Calu3 (cell line): Measurements from ENCODE around the gene TRPM4. TPM values are rescaled to one million over a fixed set of nuclear protein-coding genes. Genes with fewer than 3 reads are reported as not detected.

Experiments used
- BruUV-seq: library from RNA; stranded (reverse); fragments of 400-500 nt; replicated peaks from 2 replicates; lab custom pipeline; 2021; lab: Mats Ljungman, UMichigan
- CTCF ChIA-PET: fragments of 300-600 bp; sonication (Branson Sonifier 250); formaldehyde crosslinking; loops from one replicate; lab custom pipeline; 2022; ENCODE audit warnings: antibody characterized with exemption; lab: Charles Lee
- DNase-seq: peaks from one replicate; pipeline ENCODE4 v3.0.0; 2022
- H3K27ac Mint-ChIP-seq: one replicate; pipeline ENCODE4 v1.8.0; 2022; ENCODE audit warnings: mixed read lengths; ENCODE audit not compliant: unreplicated experiment
- H3K27me3 Mint-ChIP-seq: one replicate; pipeline ENCODE4 v1.8.0; 2022; ENCODE audit warnings: mixed read lengths; ENCODE audit not compliant: unreplicated experiment
- H3K36me3 Mint-ChIP-seq: one replicate; pipeline ENCODE4 v1.8.0; 2022; ENCODE audit warnings: mild to moderate bottlenecking, moderate library complexity, mixed read lengths; ENCODE audit not compliant: insufficient read depth, unreplicated experiment
- H3K4me1 Mint-ChIP-seq: one replicate; pipeline ENCODE4 v1.8.0; 2022; ENCODE audit warnings: mild to moderate bottlenecking, low read depth, mixed read lengths; ENCODE audit not compliant: unreplicated experiment
- H3K4me3 Mint-ChIP-seq: one replicate; pipeline ENCODE4 v1.8.0; 2022; ENCODE audit warnings: mild to moderate bottlenecking, low read depth, moderate library complexity, mixed read lengths; ENCODE audit not compliant: unreplicated experiment
- H3K9me3 Mint-ChIP-seq: one replicate; pipeline ENCODE4 v1.8.0; 2022; ENCODE audit warnings: low read depth, mixed read lengths; ENCODE audit not compliant: unreplicated experiment
- CTCF ChIP-seq: fragments of 200-600 bp; IDR thresholded peaks from one replicate; pipeline ENCODE4 v1.8.0; 2022; ENCODE audit warnings: antibody characterized with exemption; ENCODE audit not compliant: unreplicated experiment
- intact Hi-C: fragments of 100-400 bp; cut with micrococcal nuclease; formaldehyde crosslinking; loops from one replicate; pipeline ENCODE4 v1.10.0; 2022; ENCODE audit not compliant: unreplicated experiment
- total RNA-seq: library from RNA; stranded (reverse); gene quantifications from 2 replicates; pipeline ENCODE4 v1.2.3, GENCODE V29; 2022

TRPM4 gene
- total RNA-seq, 1 experiment from 2014 or later = 70.0 TPM

- TF ChIP-seq CTCF = no peak
- H3K27me3 Mint-ChIP-seq = no peaks in the 10 kb centered on the region
- H3K27ac Mint-ChIP-seq = no peak overlapping the region
- BruUV-seq = no TSS peak
- peak; percentile 60 for DNase-seq
- intact Hi-C loops = no loop called here
- CTCF ChIA-PET = interaction anchor here (0.6 kb wide), 1 partner anchor 72 kb away, joined by 12 read pairs; no protein-coding TSS in a partner anchor
- peaks cover 2% of the 10 kb centered on the region for H3K4me1 Mint-ChIP-seq
- peak overlapping the region; percentile 58 for H3K4me3 Mint-ChIP-seq
- no peaks in the 10 kb centered on the region for H3K36me3 Mint-ChIP-seq
- H3K9me3 Mint-ChIP-seq = no peaks in the 10 kb centered on the region
Measured at GRCh38 chr19:49133621-49134454, 23.8 kb upstream of the TRPM4 start.

- TF ChIP-seq CTCF = no peak
- H3K27me3 Mint-ChIP-seq = no peaks in the 10 kb centered on the region
- no peaks in the 10 kb centered on the region for H3K4me1 Mint-ChIP-seq
- intact Hi-C loops = no loop called here
- BruUV-seq = no TSS peak
- CTCF ChIA-PET = no interaction called here
- no peak for DNase-seq
- no peak overlapping the region for H3K4me3 Mint-ChIP-seq
- no peaks in the 10 kb centered on the region for H3K36me3 Mint-ChIP-seq
- H3K27ac Mint-ChIP-seq = no peak overlapping the region
- H3K9me3 Mint-ChIP-seq = no peaks in the 10 kb centered on the region
Measured at GRCh38 chr19:49135686-49136085, 21.9 kb upstream of the TRPM4 start.

- no peak for DNase-seq
- H3K4me3 Mint-ChIP-seq = no peak overlapping the region
- peaks cover 1% of the 10 kb centered on the region for H3K27me3 Mint-ChIP-seq
- H3K4me1 Mint-ChIP-seq = no peaks in the 10 kb centered on the region
- no peak for TF ChIP-seq CTCF
- intact Hi-C loops = no loop called here
- H3K27ac Mint-ChIP-seq = no peak overlapping the region
- no peaks in the 10 kb centered on the region for H3K9me3 Mint-ChIP-seq
- no TSS peak for BruUV-seq
- CTCF ChIA-PET = no interaction called here
- no peaks in the 10 kb centered on the region for H3K36me3 Mint-ChIP-seq
Measured at GRCh38 chr19:49136771-49137171, 20.8 kb upstream of the TRPM4 start.

GRCh38 chr19:49140951-49141350 is 16.6 kb upstream of the TRPM4 start:
- Mint-ChIP-seq H3K9me3 (no peaks in the 10 kb centered on the region), H3K4me1 (peaks cover 20% of the 10 kb centered on the region), H3K4me3 (no peak overlapping the region), H3K27ac (no peak overlapping the region), H3K27me3 (peaks cover 16% of the 10 kb centered on the region), H3K36me3 (peaks cover 12% of the 10 kb centered on the region)
- no peak for DNase-seq
- CTCF ChIA-PET = interaction anchor here (1.4 to 2.2 kb wide), 2 partner anchors 10 to 58 kb away, joined by 3 to 11 read pairs; no protein-coding TSS in a partner anchor
- intact Hi-C loops = no loop called here
- no TSS peak for BruUV-seq
- TF ChIP-seq CTCF = no peak
